ENCODE measurements around the gene ZNF724.

ZNF724 gene

DNA sequence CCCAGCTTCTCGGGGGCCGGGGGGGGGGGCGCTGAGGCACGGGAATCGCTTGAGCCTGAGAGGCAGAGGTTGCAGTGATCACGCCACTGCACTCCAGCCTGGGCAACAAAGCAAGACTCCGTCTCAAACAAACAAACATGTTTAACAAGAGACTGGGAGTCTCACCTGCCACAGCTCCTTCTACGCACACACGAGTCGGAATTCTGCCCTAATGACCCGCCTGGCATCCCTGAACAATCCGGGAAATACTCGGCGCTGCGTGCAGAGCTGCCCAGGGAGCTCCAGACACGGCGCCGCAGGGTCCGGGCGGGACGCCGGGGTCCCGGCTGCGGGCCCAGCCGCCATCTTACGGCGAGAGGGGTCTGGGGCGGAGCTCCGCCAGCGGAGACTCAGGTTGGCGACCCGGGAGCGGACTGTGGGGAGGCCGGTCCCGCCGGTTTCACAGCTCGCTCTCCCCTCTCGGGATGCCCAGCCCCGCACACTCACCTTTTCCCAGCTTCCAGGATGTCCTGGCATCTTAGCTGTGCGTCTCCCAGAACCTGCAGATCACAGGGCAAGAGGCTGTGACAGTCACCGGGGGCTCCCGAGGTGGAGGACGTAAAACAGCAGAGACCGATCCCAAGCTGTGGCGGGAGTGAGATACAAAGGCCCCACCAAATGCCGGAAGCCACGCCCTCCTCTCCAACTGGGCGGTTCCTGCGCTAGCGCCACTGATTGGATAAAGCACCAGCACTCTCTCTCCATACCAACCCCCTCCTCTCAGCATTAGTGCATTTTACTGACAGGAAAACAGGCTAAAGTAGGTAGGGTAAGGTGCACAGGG is 23.6 kb upstream of the ZNF724 start:
- peaks cover 4 to 6% of the 10 kb centered on the region in 2 donors for H3K36me3 ChIP-seq (ENCODE audit: control insufficient read depth in 2 of 2, insufficient read depth in 2 of 2, low read length in 2 of 2)
- no peaks in the 10 kb centered on the region for H3K9me3 ChIP-seq (ENCODE audit: control insufficient read depth in 2 of 2, low read length in 2 of 2)
- H3K27ac ChIP-seq (ENCODE audit: low read depth in 2 of 2, low read length in 2 of 2), result peak overlapping the region; percentile 90 to 91
- H3K4me3 ChIP-seq (ENCODE audit: low read length in 2 of 2), result peak overlapping the region; percentile 96 to 97
- H3K27me3 ChIP-seq (ENCODE audit: control insufficient read depth in 2 of 2, insufficient read depth in 2 of 2, low read length in 2 of 2), result no peaks in the 10 kb centered on the region
- peak overlapping the region; percentile 88 to 92 for H3K9ac ChIP-seq (ENCODE audit: low read depth in 1 of 2, low read length in 2 of 2)
- peaks cover 3% of the 10 kb centered on the region in 2 donors for H3K4me1 ChIP-seq (ENCODE audit: control insufficient read depth in 2 of 2, insufficient read depth in 2 of 2, low read length in 2 of 2)

DNA sequence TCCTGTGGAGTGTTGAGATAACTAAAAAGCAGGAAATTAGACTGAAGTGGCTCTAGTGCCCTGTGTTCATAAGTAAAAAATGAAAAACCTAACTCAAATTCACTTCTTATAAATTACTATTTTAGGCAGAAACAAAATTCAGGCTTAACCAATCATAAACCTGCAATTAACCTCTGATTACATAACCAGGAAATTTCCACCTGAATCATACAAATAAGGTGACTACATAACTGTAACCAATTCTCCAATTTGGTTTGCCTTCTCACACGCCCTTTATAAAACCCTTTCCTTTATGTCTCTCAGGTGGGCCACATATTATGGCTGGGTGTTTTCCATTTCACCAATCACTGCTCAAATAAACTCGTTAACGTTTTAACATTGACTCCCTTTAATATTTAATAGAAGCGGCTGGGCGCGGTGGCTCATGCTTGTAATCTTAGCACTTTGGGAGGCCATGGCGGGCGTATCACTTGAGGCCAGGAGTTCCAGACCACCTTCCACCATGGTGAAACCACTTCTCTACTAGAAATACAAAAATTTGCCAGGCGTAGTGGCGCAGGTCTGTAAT is 22.9 kb upstream of the ZNF724 start:
- H3K36me3 ChIP-seq (ENCODE audit: control insufficient read depth in 2 of 2, insufficient read depth in 2 of 2, low read length in 2 of 2), result peaks cover 5 to 8% of the 10 kb centered on the region in 2 donors
- peaks cover 3% of the 10 kb centered on the region in 2 donors for H3K4me1 ChIP-seq (ENCODE audit: control insufficient read depth in 2 of 2, insufficient read depth in 2 of 2, low read length in 2 of 2)
- H3K4me3 ChIP-seq (ENCODE audit: low read length in 2 of 2), result peak overlapping the region; percentile 96 to 97
- H3K9ac ChIP-seq (ENCODE audit: low read depth in 1 of 2, low read length in 2 of 2), result peak overlapping the region; percentile 43 to 92
- peak overlapping the region; percentile 90 to 91 for H3K27ac ChIP-seq (ENCODE audit: low read depth in 2 of 2, low read length in 2 of 2)
- H3K27me3 ChIP-seq (ENCODE audit: control insufficient read depth in 2 of 2, insufficient read depth in 2 of 2, low read length in 2 of 2), result no peaks in the 10 kb centered on the region
- H3K9me3 ChIP-seq (ENCODE audit: control insufficient read depth in 2 of 2, low read length in 2 of 2), result no peaks in the 10 kb centered on the region

DNA sequence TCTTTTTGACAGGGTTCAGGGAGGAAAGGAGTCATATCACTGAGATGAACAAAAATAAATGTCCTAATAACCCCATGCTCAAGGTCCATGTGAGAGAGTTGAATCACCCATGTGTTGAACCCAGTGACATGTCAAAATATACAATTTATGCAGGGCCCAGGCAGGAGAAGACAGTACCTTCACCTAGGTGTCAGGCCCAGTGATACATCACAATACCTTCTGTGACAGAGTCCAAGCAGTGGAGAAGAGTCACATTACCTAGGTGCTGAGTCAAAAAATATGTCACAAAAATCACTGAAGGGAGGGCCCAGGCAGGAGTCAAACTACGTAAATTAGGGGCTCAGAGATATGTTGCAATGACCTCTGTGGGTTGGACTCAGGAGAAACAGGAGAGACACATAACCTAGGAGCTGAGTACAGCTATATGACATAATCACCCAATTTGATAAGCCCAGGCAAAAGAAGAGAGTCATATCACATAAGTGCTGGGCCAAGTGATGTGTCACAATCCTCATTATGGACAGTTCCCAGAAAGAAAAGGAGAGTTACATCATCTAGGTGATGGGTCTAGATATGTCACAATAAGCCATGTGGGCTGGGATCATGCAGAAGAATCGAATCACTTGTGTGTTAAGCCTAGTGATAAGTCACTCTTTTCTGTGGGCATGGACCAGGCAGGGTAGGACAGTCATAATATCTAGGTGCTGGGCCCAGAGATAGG is 13.8 kb upstream of the ZNF724 start:
- no peaks in the 10 kb centered on the region for H3K4me1 ChIP-seq (ENCODE audit: control insufficient read depth in 2 of 2, insufficient read depth in 2 of 2, low read length in 2 of 2)
- H3K27me3 ChIP-seq (ENCODE audit: control insufficient read depth in 2 of 2, insufficient read depth in 2 of 2, low read length in 2 of 2), result no peaks in the 10 kb centered on the region
- no peak overlapping the region for H3K27ac ChIP-seq (ENCODE audit: low read depth in 2 of 2, low read length in 2 of 2)
- H3K36me3 ChIP-seq (ENCODE audit: control insufficient read depth in 2 of 2, insufficient read depth in 2 of 2, low read length in 2 of 2), result peaks cover 31 to 49% of the 10 kb centered on the region in 2 donors
- H3K9me3 ChIP-seq (ENCODE audit: control insufficient read depth in 2 of 2, low read length in 2 of 2), result no peaks in the 10 kb centered on the region
- H3K9ac ChIP-seq (ENCODE audit: low read depth in 1 of 2, low read length in 2 of 2), result no peak overlapping the region
- no peak overlapping the region for H3K4me3 ChIP-seq (ENCODE audit: low read length in 2 of 2)

DNA sequence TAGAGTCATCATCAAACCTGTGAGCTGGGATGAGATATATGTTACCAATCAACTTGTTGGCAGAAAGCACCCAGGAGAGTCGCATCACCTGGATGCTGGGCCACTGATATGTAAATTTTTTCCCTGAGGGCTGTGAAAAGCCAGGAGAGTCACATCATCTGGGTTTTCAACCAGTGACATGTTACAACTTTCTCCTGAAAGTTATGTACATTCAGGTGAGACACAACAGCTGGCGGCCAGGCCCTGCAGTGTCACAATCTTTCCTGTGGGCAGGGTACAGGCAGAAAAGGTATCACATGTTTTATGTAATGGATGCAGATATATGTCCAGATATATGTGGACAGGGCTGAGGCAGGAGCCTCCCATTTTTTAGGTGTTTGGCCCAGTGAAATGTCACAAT is 13.2 kb upstream of the ZNF724 start:
- H3K27ac ChIP-seq (ENCODE audit: low read depth in 2 of 2, low read length in 2 of 2), result no peak overlapping the region
- H3K27me3 ChIP-seq (ENCODE audit: control insufficient read depth in 2 of 2, insufficient read depth in 2 of 2, low read length in 2 of 2), result no peaks in the 10 kb centered on the region
- peaks cover 36 to 53% of the 10 kb centered on the region in 2 donors for H3K36me3 ChIP-seq (ENCODE audit: control insufficient read depth in 2 of 2, insufficient read depth in 2 of 2, low read length in 2 of 2)
- no peak overlapping the region for H3K4me3 ChIP-seq (ENCODE audit: low read length in 2 of 2)
- no peak overlapping the region for H3K9ac ChIP-seq (ENCODE audit: low read depth in 1 of 2, low read length in 2 of 2)
- H3K4me1 ChIP-seq (ENCODE audit: control insufficient read depth in 2 of 2, insufficient read depth in 2 of 2, low read length in 2 of 2), result no peaks in the 10 kb centered on the region
- no peaks in the 10 kb centered on the region for H3K9me3 ChIP-seq (ENCODE audit: control insufficient read depth in 2 of 2, low read length in 2 of 2)

DNA sequence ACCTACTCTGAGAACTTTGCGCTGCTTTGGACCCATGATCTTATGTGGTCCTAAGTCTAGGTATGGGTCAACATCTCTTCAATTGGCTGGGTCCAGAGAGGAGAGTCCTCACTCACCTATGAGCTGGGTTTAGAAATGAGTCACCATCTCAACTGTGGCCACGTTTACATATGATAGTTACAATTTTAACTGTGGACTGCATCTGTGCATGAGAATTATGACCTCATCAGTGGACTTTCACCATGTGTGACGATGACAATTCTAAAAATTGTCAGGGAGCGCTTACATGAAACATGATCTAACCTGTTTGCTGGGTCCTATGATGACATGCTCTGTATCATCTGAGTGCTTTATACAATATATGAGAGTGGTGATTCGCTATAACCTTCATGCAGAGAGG is 12.7 kb upstream of the ZNF724 start:
- no peak overlapping the region for H3K9ac ChIP-seq (ENCODE audit: low read depth in 1 of 2, low read length in 2 of 2)
- H3K4me3 ChIP-seq (ENCODE audit: low read length in 2 of 2), result no peak overlapping the region
- no peaks in the 10 kb centered on the region for H3K4me1 ChIP-seq (ENCODE audit: control insufficient read depth in 2 of 2, insufficient read depth in 2 of 2, low read length in 2 of 2)
- H3K27ac ChIP-seq (ENCODE audit: low read depth in 2 of 2, low read length in 2 of 2), result no peak overlapping the region
- peaks cover 33 to 49% of the 10 kb centered on the region in 2 donors for H3K36me3 ChIP-seq (ENCODE audit: control insufficient read depth in 2 of 2, insufficient read depth in 2 of 2, low read length in 2 of 2)
- no peaks in the 10 kb centered on the region for H3K9me3 ChIP-seq (ENCODE audit: control insufficient read depth in 2 of 2, low read length in 2 of 2)
- no peaks in the 10 kb centered on the region for H3K27me3 ChIP-seq (ENCODE audit: control insufficient read depth in 2 of 2, insufficient read depth in 2 of 2, low read length in 2 of 2)

DNA sequence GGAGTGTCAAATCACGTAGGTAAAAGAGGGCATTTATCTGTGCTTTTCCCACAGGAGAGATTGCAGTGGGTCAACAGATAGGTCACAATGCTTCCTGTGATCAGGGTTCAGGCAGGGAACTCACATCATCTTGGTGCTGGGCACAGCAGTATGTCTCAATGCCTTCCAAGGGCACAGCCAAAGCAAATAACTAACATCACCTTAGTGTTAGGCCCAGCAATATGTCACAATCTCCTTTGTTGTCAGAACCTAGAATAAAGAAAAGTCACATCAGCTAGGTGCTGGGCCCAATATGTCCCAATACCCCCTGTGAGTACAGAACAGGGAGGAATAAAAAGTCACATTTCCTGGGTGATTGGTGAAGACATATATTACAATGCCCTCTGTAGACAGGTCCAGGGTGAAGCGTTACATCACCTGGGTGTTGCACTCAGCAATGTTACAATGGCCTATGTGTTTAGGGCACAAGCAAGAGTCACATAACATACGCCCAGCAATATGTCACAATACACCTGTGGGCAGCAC is 11.4 kb upstream of the ZNF724 start:
- Histone ChIP-seq H3K9ac (ENCODE audit: low read depth in 1 of 2, low read length in 2 of 2) (no peak overlapping the region), H3K27ac (ENCODE audit: low read depth in 2 of 2, low read length in 2 of 2) (no peak overlapping the region), H3K9me3 (ENCODE audit: control insufficient read depth in 2 of 2, low read length in 2 of 2) (no peaks in the 10 kb centered on the region), H3K27me3 (ENCODE audit: control insufficient read depth in 2 of 2, insufficient read depth in 2 of 2, low read length in 2 of 2) (no peaks in the 10 kb centered on the region), H3K36me3 (ENCODE audit: control insufficient read depth in 2 of 2, insufficient read depth in 2 of 2, low read length in 2 of 2) (peaks cover 29 to 37% of the 10 kb centered on the region in 2 donors), H3K4me3 (ENCODE audit: low read length in 2 of 2) (no peak overlapping the region), H3K4me1 (ENCODE audit: control insufficient read depth in 2 of 2, insufficient read depth in 2 of 2, low read length in 2 of 2) (no peaks in the 10 kb centered on the region)

DNA sequence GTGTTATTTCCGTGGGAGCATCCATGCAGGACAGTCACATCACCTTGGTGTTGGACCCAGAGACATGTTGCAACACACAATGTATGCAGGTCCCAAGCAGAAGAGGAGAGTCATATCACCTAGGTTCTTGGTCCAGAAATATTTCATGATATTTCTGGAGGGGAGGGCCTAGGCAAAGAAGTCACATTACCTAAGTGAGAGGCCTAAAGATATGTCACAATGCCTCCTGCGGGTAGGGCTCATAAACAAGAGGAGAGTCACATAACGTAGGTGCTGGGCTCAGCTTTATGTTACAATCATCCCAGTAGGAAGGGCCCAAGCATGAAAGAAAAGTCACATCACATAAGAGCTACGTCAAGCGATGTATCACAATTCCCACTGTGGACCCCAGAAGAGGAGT is 10.8 kb upstream of the ZNF724 start:
- Histone ChIP-seq H3K4me1 (ENCODE audit: control insufficient read depth in 2 of 2, insufficient read depth in 2 of 2, low read length in 2 of 2) (no peaks in the 10 kb centered on the region), H3K9ac (ENCODE audit: low read depth in 1 of 2, low read length in 2 of 2) (no peak overlapping the region), H3K36me3 (ENCODE audit: control insufficient read depth in 2 of 2, insufficient read depth in 2 of 2, low read length in 2 of 2) (peaks cover 29 to 37% of the 10 kb centered on the region in 2 donors), H3K27ac (ENCODE audit: low read depth in 2 of 2, low read length in 2 of 2) (no peak overlapping the region), H3K9me3 (ENCODE audit: control insufficient read depth in 2 of 2, low read length in 2 of 2) (no peaks in the 10 kb centered on the region), H3K27me3 (ENCODE audit: control insufficient read depth in 2 of 2, insufficient read depth in 2 of 2, low read length in 2 of 2) (no peaks in the 10 kb centered on the region), H3K4me3 (ENCODE audit: low read length in 2 of 2) (no peak overlapping the region)

DNA sequence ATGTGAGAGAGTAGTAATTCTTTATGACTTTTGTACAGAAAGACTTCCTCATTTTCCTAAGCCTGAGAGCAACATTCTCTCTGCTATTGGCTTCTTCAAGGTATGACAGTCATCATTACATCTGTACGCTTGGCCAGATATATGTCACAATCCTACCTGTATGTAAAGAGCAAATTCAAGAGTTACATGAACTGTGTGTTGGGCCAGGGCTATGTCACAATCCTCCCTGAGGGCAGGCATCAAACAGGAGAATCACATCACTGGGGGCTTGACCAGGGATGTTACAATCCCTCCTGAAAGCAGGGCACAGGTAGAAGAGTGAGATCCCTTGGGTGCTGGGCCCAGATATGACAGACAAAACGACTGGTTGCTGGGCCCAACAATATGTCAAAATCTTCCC is 9.8 kb upstream of the ZNF724 start:
- Histone ChIP-seq H3K4me3 (ENCODE audit: low read length in 2 of 2) (no peak overlapping the region), H3K9me3 (ENCODE audit: control insufficient read depth in 2 of 2, low read length in 2 of 2) (no peaks in the 10 kb centered on the region), H3K4me1 (ENCODE audit: control insufficient read depth in 2 of 2, insufficient read depth in 2 of 2, low read length in 2 of 2) (no peaks in the 10 kb centered on the region), H3K9ac (ENCODE audit: low read depth in 1 of 2, low read length in 2 of 2) (no peak overlapping the region), H3K27ac (ENCODE audit: low read depth in 2 of 2, low read length in 2 of 2) (no peak overlapping the region), H3K36me3 (ENCODE audit: control insufficient read depth in 2 of 2, insufficient read depth in 2 of 2, low read length in 2 of 2) (peaks cover 29 to 37% of the 10 kb centered on the region in 2 donors), H3K27me3 (ENCODE audit: control insufficient read depth in 2 of 2, insufficient read depth in 2 of 2, low read length in 2 of 2) (no peaks in the 10 kb centered on the region)

DNA sequence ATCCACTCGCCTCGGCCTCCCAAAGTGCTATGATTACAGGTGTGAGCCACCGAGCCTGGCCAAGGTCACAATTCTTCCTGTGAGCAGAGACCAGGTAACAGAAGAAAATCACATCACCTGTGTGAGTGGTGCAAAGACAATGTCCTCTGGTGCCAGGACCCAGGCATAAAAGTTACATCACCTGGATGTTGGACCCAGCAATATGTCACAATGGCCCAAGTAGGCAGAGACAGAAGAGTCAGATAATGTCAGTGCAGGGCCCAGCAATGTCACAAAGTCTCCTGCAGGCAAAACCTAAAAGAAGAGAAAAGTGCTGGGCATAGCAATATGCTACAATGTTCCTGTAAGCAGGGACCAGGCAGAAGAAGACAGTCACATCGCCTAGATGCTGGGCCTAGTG is 5.5 kb upstream of the ZNF724 start:
- peaks cover 18 to 19% of the 10 kb centered on the region in 2 donors for H3K36me3 ChIP-seq (ENCODE audit: control insufficient read depth in 2 of 2, insufficient read depth in 2 of 2, low read length in 2 of 2)
- no peaks in the 10 kb centered on the region for H3K27me3 ChIP-seq (ENCODE audit: control insufficient read depth in 2 of 2, insufficient read depth in 2 of 2, low read length in 2 of 2)
- no peaks in the 10 kb centered on the region for H3K4me1 ChIP-seq (ENCODE audit: control insufficient read depth in 2 of 2, insufficient read depth in 2 of 2, low read length in 2 of 2)
- no peak overlapping the region for H3K27ac ChIP-seq (ENCODE audit: low read depth in 2 of 2, low read length in 2 of 2)
- H3K9ac ChIP-seq (ENCODE audit: low read depth in 1 of 2, low read length in 2 of 2), result no peak overlapping the region
- H3K4me3 ChIP-seq (ENCODE audit: low read length in 2 of 2), result no peak overlapping the region
- no peaks in the 10 kb centered on the region for H3K9me3 ChIP-seq (ENCODE audit: control insufficient read depth in 2 of 2, low read length in 2 of 2)
